Measurements from ENCODE around the gene PGM2L1. TPM values are rescaled to one million over a fixed set of nuclear protein-coding genes. Genes with fewer than 3 reads are reported as not detected.

PGM2L1 gene
- total and polyA plus RNA-seq, 2 of the 13 experiments (the other 11 are each of a cell fraction or from before 2014, with no cell fraction given) = 0.57 to 1.2 TPM

- TF ChIP-seq ZNF44 (CRISPR knock-in tag; IDR thresholded peaks at IDR 0.05) (no peak), ZFP36 (IDR thresholded peaks at IDR 0.05; ENCODE audit: borderline replicate concordance, low read depth, low read length, partially characterized antibody) (no peak), KDM5B (CRISPR knock-in tag; IDR thresholded peaks at IDR 0.05; ENCODE audit: borderline replicate concordance) (no peak)
These were observed 20.5 kb downstream of the PGM2L1 start (continued) for GRCh38 chr11:74377689-74378088.

- no TSS peak for BruUV-seq (replicated peaks)
- intact Hi-C loops (cut with micrococcal nuclease; ENCODE audit: unreplicated experiment) (no loop called here), in situ Hi-C loops (cut with HindIII; ENCODE audit: extremely low pct_ligation_motif_present, low pct_unique_long_range_greater_than_20kb) (no loop called here)
- FAIRE-seq = no peak
- H4K20me1 ChIP-seq (ENCODE audit: insufficient read depth, low read length) = no peaks in the 10 kb centered on the region
- no peak for DNase-seq (ENCODE audit: low spot score)
- CTCF ChIA-PET (ENCODE audit: low intra/inter-chr PET ratio, low total read pairs) = no interaction called here
- POLR2A ChIA-PET = no interaction called here
- no peak overlapping the region for H3K4me2 ChIP-seq (ENCODE audit: low read depth, low read length)
- no peak overlapping the region for H2AFZ ChIP-seq (ENCODE audit: low read length)
- H3K27ac ChIP-seq (ENCODE audit: extremely low read length, insufficient read depth, low read length) = no peak overlapping the region
- H3K4me1 ChIP-seq (ENCODE audit: insufficient read depth, low read length) = peaks cover 1% of the 10 kb centered on the region; the same call in 1 of the 2 replicates
- no peaks in the 10 kb centered on the region for H3K27me3 ChIP-seq (ENCODE audit: control insufficient read depth in 1 of 2, insufficient read depth in 2 of 2, low read length in 2 of 2)
- no peak overlapping the region for H3K9ac ChIP-seq (ENCODE audit: insufficient read depth, low read depth, low read length)
- no peaks in the 10 kb centered on the region for H3K36me3 ChIP-seq (replicated peaks in 1 of 2; ENCODE audit: control insufficient read depth in 1 of 2, insufficient read depth in 2 of 2, low read length in 2 of 2)
- no peaks in the 10 kb centered on the region for H3K9me3 ChIP-seq (ENCODE audit: low read length)
- ATAC-seq = no peak
- no peaks in the 10 kb centered on the region for H3K79me2 ChIP-seq (ENCODE audit: insufficient read depth, low read length)
- no peak overlapping the region for H3K4me3 ChIP-seq (replicated peaks in 1 of 3; ENCODE audit: insufficient read depth in 1 of 3, low read depth in 2 of 3, low read length in 3 of 3)
- no peak for TF ChIP-seq MEIS2 (CRISPR knock-in tag; IDR thresholded peaks at IDR 0.05)
- TF ChIP-seq, protein P1, sequence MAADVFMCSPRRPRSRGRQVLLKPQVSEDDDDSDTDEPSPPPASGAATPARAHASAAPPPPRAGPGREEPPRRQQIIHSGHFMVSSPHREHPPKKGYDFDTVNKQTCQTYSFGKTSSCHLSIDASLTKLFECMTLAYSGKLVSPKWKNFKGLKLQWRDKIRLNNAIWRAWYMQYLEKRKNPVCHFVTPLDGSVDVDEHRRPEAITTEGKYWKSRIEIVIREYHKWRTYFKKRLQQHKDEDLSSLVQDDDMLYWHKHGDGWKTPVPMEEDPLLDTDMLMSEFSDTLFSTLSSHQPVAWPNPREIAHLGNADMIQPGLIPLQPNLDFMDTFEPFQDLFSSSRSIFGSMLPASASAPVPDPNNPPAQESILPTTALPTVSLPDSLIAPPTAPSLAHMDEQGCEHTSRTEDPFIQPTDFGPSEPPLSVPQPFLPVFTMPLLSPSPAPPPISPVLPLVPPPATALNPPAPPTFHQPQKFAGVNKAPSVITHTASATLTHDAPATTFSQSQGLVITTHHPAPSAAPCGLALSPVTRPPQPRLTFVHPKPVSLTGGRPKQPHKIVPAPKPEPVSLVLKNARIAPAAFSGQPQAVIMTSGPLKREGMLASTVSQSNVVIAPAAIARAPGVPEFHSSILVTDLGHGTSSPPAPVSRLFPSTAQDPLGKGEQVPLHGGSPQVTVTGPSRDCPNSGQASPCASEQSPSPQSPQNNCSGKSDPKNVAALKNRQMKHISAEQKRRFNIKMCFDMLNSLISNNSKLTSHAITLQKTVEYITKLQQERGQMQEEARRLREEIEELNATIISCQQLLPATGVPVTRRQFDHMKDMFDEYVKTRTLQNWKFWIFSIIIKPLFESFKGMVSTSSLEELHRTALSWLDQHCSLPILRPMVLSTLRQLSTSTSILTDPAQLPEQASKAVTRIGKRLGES (CRISPR knock-in tag; IDR thresholded peaks at IDR 0.05; ENCODE audit: borderline replicate concordance) = no peak
- no peak for TF ChIP-seq ZNF629 (CRISPR knock-in tag; conservative IDR thresholded peaks at IDR 0.05)
- TF ChIP-seq CREBL2 (CRISPR knock-in tag; IDR thresholded peaks at IDR 0.05; ENCODE audit: borderline replicate concordance) = no peak
- TF ChIP-seq, protein P2, sequence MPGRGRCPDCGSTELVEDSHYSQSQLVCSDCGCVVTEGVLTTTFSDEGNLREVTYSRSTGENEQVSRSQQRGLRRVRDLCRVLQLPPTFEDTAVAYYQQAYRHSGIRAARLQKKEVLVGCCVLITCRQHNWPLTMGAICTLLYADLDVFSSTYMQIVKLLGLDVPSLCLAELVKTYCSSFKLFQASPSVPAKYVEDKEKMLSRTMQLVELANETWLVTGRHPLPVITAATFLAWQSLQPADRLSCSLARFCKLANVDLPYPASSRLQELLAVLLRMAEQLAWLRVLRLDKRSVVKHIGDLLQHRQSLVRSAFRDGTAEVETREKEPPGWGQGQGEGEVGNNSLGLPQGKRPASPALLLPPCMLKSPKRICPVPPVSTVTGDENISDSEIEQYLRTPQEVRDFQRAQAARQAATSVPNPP (CRISPR knock-in tag; IDR thresholded peaks at IDR 0.05) = no peak
- TF ChIP-seq ZNF580 (CRISPR knock-in tag; IDR thresholded peaks at IDR 0.05; ENCODE audit: borderline replicate concordance, low read depth) = no peak
- TF ChIP-seq E2F1 (CRISPR knock-in tag; IDR thresholded peaks at IDR 0.05) = no peak
- no peak for TF ChIP-seq ATF7-NPFF (CRISPR knock-in tag; IDR thresholded peaks at IDR 0.05; ENCODE audit: low read depth)
- TF ChIP-seq JUND (CRISPR knock-in tag; IDR thresholded peaks at IDR 0.05) = no peak
- no peak for TF ChIP-seq ZNF567 (CRISPR knock-in tag; IDR thresholded peaks at IDR 0.05; ENCODE audit: borderline replicate concordance)
- no peak for TF ChIP-seq ZBTB2 (CRISPR knock-in tag; IDR thresholded peaks at IDR 0.05; ENCODE audit: low read depth)
These were observed 24.9 kb downstream of the PGM2L1 start for GRCh38 chr11:74373382-74373781.
